ENCODE data around the gene LARGE1.
"Not testable (repeated sequence)": the region's sequence is repeated elsewhere in the genome, so short reads cannot be mapped to it uniquely, and the experiment has no call there.

The LARGE1 gene

DNA sequence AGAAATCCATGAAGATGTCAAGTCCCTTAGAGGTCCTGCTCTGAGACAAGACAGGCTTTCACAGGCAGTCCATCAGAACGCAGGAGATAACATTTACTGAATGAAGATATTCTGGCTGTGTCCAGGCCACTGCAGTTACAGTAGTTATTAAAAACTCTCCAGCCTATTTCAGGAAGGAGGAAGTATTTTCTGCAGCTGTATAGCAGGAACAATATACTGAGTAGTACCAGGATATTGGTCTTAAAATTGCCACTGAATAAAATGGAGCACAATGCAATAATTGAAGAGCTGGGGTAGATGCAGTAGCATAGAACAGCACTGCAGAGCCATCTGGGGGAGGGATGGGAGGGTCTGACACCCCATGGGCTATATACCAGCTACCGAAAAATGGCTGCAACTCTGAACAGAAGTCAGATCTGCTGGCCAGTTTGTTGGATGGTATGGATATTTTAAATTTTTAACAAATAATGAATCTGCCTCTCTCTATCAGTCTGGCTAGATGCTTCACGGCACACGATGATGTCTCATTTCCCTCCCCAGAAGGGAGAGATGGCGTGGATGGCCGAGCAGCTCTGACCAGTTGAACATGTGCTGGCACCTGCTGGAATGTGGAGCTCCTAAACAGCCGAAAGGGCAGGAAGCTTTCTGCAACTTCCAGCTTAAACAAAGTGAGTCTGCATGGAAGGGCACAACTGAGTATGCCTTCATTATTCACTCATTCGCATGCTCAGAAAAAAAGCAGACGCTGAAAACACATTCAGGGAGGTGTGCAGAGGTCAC, 520.0 kb downstream of the LARGE1 start:
- DNase-seq: no peak

DNA sequence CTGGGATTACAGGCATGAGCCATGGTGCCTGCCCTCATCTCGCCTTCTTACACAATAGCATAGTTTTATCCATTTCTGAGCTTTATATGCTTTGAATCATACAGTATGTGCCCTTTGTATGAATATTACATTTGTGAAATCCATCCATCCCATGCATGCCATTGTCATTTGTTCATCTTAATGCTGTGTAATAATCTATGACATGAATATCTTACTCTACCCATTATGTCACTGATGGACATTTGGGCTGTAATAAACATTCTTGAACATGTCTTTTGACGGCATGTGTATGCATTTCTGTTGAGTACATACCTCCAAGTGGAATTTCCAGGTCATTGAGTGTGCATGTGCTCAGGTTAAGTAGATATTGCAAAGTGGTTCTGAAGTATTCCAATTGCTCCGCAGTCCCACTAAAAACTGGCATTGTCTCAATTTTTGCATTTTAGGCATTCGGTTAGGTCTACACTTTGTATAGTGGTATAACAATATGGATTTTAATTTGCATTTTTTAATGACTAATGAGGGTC, 522.8 kb downstream of the LARGE1 start:
- DNase-seq: no peak

DNA sequence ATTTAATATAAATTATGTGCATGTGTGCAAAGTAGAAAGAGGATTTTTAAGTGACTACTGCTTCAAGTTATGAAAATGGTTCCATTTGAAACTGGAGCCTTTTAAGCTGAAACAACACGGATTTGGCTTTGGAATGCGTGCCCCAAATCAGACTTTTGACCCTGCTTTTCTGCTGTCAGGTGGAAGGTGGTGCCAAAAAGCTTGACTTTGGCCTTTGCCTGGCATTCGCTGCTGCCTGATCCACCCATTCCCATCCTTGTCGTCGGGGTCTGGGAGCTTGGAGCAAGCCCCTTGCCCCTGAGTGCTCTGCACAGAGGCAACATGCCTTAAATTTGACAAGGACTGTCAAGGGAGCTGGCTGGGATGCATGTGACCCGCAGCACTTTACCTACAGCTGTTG, 526.8 kb downstream of the LARGE1 start:
- no peak for DNase-seq

DNA sequence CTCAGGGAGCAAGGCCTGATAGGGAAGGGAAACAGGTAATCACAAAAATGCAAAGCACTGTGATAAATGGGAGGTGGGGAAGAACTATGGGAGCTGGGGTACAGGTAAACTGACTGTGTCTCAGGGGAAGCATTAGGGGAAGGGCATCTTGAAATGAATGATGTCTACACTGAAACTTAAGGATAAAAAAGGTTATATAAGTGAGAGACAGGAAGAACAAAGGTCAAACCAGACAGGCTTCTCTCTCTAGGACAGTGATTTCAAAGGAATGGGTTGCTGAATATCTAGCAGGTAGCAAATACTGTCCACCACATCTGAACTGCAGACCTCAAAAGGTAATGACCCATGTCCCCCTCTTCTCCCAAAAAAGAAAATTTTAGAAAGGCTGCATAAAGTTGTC, 529.0 kb downstream of the LARGE1 start:
- no peak for DNase-seq

DNA sequence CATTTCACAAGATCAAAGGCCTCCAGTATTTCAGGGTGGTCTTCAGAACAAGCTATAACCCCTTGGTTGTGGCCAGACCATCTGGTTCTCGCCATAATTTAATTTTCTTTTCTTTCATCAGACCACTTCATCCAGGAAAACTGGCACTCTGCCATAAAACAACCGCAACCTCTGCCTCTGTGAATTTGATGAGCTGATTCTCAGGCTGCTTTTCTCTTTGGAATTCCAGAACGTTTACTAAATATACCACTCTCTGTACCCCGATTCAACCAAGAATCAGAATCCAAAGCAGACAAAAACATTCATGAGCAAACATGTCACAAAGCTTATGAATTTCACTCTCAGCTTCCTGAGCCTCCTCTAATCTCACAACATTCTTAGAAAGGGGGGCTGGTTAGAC, 530.3 kb downstream of the LARGE1 start:
- DNase-seq: no peak

DNA sequence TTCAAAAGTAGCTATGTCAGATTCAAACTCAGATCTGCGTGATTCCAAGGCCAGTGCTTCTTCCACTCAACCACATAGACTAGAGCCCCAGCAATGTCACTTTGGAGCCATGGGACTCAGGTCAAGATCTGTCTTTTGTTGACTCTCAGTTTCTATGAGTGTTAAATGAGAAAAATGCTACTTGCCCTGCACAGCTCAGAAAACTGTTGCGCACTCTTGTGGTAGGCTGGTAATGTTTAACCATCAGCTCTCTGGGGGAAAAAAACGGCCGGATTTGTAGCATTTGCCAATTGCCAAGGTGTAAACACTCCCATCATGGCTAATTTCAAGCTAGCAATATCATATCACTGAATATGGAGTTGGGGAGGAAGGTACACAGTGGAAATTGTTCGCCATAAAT, 534.0 kb downstream of the LARGE1 start:
- DNase-seq: no peak

DNA sequence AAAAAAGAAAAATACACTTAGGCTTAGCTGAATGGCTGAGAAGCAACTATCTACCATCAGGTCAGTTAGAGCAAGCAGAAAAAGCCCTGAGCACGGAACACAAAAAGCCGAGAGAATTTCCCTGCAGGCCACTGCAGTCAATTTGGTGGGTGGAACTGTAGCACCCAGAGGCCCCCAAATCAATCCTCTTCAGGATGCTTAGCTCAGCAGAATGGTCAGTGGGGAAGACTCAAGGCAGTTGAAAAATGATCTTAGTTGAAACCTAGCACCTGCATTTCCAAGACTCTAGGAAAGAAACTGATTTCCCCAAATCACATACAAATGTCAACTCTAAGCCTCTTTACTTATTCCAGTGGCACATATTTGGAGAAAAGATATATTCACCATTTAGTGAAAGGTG, 534.7 kb downstream of the LARGE1 start:
- no peak for DNase-seq

DNA sequence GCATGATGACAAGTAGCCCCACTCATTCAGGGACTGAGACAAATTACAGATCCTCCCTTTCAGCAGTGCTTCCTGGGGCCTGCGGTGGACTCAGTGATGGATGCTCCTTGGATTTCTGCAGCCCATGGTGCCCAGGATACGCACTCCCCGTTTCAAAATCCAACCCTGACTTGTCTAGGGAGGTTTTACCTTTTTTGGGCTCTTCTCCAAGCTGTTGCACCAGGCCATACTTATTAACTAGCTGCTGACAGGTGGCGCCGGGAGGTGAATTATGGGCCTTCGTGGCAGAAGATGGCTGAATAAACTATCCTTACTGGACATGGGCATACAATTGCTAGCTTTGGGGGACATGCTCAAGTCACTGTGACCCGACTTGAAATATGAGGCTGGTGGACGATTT, 537.8 kb downstream of the LARGE1 start:
- no peak for DNase-seq

DNA sequence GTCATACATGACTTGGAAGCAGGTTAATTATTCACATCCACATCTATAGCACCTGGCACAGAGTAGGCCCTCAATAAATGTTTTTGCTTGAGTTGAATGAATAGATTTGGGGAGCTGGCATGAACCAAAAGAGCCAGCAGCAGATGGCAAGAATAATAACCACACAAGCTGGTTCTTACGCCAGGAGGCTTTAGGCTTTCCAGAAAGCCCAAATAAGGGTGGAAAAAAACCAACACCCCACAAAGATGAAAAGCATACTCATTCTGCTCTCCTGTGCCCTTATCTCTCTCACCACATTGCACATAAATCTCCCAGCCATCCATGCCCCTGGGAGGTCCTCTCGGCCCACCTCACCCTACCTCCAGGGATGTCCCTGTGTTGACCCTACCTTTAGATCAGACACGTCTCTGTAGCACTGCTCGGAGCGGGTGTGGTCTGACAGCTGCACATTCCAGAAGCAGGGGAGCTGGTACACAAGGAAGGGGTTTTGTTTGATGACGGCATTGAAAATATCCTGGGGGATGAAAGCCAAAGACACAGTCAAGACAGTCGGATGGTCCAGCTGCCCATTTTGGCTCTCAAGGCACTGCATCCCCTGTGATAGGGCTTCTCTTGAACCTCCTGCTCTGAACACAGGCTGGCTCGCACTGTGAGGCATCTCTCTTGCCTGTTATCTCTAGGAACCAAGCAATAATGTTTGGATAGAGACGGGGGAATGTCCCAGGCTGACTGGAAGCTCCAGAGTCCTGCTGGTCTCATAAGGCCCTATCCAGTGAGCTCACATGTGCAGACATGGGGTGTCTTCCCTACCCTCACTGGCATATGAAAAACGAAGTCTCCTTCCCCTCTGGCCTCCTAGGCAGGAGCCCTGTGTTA, 538.5 kb downstream of the LARGE1 start:
- no peak for DNase-seq

DNA sequence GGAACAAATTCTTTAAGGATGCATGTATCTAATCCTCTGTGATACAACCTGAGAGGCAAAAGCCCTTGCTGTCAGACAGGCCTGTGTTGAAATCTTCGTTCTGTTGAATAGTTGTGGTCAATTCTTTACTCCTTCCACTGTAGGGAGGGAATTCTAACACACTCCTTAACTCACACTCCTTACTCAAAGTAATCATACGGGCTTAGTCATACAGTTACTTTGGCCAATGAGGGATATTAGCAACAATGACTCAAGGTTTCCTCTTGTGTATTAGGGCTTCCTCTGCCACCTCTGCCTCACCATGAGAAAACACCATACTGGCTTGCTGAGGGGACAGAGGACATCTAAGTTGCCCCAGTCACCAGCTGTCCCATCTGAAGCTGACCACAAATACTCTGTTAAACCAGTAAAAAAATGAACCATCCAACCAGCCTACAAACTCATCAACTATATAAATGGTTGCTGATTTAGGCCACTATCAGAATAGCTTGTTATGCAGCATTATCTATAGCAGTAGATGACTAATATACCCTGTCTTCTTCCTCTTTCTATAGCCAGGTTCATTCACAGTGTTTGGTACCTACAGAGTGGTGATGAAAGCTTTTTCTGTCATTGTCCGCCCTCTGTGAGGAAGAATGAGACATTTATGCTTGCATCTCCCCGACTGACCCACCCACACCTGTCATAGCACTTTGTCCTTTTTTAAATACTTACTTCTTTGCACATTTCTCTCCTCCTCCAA, 539.3 kb downstream of the LARGE1 start:
- no peak for DNase-seq

DNA sequence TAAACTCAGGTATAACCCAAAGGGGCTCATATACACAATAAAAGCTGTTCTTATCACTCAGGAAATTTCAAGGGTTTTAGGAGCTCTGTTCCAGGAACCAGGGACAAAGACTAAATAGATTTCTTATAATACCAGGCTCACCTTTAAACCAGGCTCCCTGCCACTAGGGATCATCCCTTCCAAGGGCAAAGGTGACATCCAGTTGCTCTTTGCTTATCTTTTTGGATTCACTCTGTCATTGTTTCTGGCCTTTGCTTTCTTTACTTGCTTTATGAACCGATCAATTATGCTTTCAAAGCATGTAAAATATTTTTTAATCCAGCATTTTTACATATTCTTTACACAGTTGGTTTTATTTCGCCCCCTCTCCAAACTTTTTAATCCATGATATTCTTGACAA, 540.4 kb downstream of the LARGE1 start:
- no peak for DNase-seq

DNA sequence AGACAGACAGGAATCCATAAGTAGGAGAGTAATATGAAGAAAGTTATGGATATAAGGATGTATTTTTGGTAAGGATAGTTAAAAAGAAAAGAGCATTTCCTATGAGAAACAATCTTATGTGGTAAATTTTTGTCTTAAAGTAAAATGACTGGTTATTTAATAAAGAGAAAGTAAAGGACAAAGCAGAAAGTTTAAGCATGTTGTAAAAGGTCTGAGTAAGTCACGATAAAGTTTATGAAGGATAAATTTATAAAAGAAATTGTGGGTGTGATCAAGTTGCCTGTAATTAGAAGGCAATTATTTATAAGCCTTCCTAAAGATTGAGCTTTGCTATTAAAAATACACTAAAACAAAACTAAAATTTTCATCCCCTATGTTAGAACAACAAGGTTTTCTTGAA, 547.4 kb downstream of the LARGE1 start:
- no peak for DNase-seq

DNA sequence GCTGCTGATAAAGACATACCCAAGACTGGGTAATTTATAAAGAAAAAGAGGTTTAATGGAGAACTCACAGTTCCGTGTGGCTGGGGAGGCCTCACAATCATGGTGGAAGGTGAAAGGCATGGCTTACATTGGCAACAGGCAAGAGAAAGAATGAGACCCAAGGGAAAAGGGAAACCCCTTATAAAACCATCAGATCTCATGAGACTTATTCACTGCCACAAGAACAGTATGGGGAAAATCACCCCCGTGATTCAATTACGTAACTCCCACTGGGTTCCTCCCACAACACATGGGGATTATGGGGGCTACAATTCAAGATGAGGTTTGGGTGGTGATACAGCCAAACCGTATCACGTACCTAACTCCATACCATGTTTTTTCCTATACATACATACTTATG, 557.0 kb downstream of the LARGE1 start:
- DNase-seq: not testable (repeated sequence)

DNA sequence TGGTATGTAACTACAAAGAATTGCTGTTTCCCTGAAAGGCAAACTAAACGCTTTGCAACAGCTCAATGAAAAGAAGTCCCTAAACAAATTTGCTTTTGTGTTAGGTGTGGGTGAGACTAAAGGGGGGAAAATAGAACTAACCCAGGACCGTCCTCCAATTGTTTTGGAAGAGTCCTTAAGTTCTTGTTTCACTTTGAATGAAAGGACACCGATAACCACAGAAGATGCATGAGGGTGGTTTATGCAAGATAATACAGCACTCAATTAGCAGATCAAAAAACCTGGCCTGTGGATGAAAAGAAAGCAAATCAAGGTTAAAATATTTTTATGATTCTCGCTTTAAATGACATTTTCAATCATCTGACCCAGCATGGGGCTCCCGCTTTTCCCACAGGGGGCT, 557.6 kb downstream of the LARGE1 start:
- DNase-seq: no peak

DNA sequence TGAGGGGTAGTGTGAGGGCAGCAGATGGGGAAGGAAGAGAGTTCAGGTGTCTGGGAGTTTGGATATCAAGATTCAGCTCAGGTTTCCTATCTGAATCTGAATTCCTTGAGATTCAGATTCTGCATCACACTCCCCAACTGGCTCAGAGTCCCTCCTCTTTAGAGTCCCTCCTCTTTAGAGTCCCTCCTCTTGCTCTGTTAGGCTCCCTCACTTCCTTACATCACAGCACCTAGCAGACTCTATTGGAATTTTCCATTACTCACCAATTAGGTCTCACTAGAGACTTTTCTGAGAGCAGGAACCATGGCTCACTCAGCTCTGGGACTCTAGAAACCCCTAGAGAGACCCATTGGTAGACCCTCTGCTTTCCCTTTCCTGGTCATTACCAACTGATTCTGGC, 558.7 kb downstream of the LARGE1 start:
- DNase-seq: no peak

DNA sequence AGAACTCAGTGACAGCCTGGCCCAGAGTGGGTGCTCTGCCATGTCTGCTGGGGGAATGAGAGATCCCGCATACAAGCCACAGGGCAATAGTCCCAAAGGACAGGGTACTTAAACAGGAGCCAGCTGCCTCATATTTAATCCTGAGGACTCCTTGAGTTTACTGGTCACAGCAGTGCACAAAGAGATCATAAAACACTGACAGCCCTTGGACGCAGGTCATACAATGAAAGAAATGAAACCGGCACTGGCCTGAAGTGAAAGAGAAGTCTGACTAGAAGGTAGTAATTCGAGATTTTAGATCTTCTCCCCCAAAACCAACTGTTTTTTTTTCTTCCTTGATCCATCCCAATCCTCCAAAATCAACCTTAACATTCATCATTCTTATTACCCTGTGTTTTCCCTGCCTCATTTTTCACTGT, 562.3 kb downstream of the LARGE1 start:
- no peak for DNase-seq

DNA sequence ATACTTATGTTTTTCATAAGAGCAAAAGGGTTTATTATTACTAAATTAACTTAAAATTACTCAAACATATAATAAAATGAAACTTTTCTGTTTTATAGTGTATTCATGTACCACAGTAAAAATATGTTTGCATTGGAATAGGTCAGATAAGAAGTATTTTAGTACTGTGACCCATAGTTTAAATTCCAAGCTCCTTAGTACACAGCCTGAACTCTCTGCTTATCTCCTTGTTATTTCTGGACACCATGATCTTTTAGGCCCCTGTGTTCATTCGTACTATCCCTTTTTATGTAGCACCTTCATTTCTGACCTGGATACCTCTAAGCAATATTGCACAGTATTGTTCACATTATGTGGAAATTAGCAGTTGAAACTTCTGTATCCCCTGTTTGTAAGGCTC, 565.3 kb downstream of the LARGE1 start:
- DNase-seq: no peak

DNA sequence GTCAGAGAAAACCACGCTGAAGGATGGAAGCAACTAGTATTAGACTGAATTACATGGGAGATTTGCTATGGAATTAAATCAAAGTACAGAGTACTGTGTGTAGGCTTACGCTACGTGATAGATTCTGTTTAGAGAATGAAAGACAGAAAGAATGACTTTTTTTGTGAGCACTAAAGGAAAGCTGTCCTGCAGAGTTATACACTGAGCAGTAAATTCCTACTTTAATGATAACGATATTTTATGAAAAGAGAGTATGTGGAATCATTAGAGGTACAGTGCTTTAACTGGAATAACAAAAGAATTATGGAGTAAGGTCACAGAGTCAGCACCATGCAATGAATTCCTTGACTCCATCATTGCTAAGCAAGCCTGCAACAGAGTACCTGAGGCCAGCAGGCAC, 566.8 kb downstream of the LARGE1 start:
- DNase-seq: no peak

DNA sequence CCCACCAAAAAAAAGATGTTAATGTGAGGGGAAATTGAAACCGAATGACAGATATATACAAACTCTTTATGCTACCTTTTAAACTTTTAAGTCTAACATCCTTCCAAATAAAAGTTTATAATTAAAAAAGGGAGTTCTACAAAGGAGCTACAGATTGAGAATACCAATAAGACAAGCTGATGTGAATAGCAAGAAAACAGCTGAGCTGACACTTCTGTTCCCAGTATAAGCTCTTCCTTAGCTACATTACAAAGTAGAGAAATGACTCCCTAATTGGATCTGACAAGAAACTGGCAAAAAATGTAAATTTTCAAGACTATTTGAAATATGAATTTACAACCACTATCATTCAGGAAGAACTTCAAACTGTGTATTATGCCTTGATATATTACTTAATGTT, 567.5 kb downstream of the LARGE1 start:
- DNase-seq: no peak

DNA sequence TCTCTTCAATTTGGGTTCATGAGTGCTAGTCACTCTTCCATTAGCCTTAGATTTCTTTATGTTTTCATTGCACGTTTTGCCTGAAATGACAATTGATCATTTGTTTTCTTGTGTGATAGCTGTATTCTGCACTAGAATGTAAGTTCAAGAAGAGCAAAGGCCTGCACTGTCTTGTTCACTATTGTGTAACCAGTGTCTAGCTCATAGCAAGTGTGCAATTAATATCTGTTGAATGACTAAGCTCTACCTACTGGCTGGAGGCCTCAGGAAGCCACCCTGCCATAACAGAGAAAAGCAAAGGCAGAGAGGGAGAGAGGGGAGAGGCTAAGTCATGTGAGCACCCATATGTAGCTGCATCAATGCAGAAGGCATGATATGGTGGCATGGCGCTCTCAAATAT, 569.3 kb downstream of the LARGE1 start:
- no peak for DNase-seq

DNA sequence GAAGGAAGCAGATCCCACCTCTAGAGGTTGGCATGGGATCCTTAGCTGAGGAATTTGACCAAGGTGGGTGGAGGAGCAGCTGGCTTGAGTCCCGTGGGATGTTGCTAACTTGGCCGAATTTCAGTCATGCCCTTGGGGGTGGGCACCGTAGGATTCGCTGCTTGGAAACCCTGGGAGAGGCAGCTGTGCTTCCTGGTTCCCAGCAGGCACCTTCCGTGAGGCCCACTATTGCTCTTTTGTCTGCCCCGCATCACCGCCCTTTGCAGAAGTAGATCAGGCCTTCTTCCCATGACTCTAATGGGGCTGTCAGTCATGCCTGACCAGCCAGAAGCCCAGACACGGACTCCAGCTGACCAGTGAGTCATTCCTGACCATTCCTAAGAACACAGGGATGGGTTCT, 569.8 kb downstream of the LARGE1 start:
- DNase-seq: no peak

DNA sequence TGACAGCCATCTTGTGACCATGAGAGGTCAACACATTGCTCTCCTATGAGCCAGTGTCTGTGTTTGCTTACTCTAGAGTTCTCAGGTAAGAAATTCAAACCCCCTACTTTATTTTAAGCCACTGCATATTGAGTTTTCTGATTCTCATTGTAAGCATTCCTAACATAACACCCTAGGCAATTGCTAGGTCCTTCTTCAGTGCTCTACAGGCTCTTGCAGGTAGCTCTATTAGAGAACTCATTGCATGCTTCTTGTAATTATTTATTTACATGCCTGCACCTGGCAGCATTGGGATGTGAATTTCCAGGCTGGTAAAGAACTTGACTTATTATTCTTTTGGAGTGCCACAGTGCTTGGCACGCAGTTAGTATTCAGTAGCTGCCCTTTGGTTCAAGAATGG, 573.3 kb downstream of the LARGE1 start:
- no peak for DNase-seq

DNA sequence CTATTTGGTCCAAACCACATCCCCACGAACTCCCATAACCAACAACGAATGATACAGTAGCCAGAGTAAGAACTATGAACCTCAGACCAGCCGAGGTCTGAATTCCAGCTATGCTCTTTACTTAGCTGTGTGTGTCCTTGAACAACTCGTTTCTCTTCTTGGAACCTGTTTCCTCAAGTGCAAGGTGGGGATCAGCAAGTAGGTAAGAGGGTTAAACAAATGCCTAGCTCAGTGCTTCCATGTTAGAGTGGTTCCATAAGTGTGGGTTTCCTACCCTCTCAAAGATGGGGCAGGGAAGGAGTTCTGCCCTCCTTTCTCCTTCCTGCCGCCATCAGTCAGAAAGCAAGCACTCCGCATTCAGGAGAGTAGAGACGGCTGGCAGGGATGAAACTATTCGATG, 578.7 kb downstream of the LARGE1 start:
- no peak for DNase-seq
